BJ (cell line): ENCODE measurements around the gene YJEFN3. TPM values are rescaled to one million over a fixed set of nuclear protein-coding genes. Genes with fewer than 3 reads are reported as not detected.

Experiments used
- CTCF ChIA-PET: fragments of 350-600 bp; formaldehyde crosslinking; extraction: SDS; loops from one replicate; lab custom pipeline; 2021; ENCODE audit warnings: antibody characterized with exemption, inconsistent platforms; lab: Yijun Ruan, JAX
- POLR2A ChIA-PET: fragments of 300-600 bp; sonication (Branson Sonifier 250); formaldehyde crosslinking; extraction: SDS; loops from one replicate; lab custom pipeline; 2021; ENCODE audit warnings: antibody characterized with exemption; lab: Charles Lee
- DNase-seq: peaks from one replicate; pipeline ENCODE4 v3.0.0-alpha.2; 2011; ENCODE audit warnings: low read depth
- H3K27me3 ChIP-seq: 2 replicates; pipeline ENCODE4 v1.6.0; 2011; ENCODE audit warnings: low read length; ENCODE audit not compliant: control insufficient read depth, insufficient read depth
- H3K36me3 ChIP-seq: 2 replicates; pipeline ENCODE4 v1.5.1; 2011; ENCODE audit warnings: low read length; ENCODE audit not compliant: control insufficient read depth, insufficient read depth
- H3K4me3 ChIP-seq: 2 replicates; pipeline ENCODE4 v1.5.1; 2011; ENCODE audit warnings: low read depth, mild to moderate bottlenecking, control low read depth, low read length
- polyA plus RNA-seq: library from polyadenylated mRNA; depleted of rRNA; stranded (reverse); fragments of >200 nt; gene quantifications from 2 replicates; pipeline ENCODE4 v1.2.3, GENCODE V29; 2011
- TF ChIP-seq, protein P1 (sequence below): IDR thresholded peaks from 2 replicates; pipeline ENCODE4 v1.5.1; 2011; ENCODE audit warnings: low read depth, mild to moderate bottlenecking, control low read depth, inconsistent platforms, low read length, moderate library complexity; ENCODE audit not compliant: insufficient read depth

YJEFN3 gene
- polyA plus RNA-seq, 1 experiment: 1.1 TPM

DNA sequence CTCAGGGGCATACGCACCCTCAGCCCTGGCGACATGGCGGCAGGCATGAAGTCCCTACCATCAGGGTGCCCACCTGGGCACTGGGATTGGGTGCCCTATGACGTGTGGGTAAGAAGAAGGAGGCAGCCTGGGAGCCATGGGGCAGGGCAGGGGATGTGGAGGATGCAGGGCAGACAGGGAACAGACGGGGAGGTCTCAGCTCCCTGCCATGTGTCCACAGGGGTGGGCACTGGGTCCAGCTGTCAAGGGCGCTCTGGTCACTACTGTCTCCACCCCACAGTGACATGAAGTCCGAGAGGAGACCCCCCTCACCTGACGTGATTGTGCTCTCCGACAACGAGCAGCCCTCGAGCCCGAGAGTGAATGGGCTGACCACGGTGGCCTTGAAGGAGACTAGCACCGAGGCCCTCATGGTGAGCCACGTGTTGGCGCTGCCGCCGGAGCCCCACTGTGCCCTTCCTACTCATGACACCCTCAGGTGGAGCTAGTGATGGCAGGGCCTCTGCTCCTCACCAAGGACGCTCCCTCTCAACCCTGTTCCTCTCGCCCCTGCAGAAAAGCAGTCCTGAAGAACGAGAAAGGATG, 36.6 kb upstream of the YJEFN3 start:
- no peaks in the 10 kb centered on the region for H3K27me3 ChIP-seq
- H3K4me3 ChIP-seq: no peak overlapping the region
- H3K36me3 ChIP-seq: peaks cover 25% of the 10 kb centered on the region
- no peak for DNase-seq
- TF ChIP-seq, protein P1, sequence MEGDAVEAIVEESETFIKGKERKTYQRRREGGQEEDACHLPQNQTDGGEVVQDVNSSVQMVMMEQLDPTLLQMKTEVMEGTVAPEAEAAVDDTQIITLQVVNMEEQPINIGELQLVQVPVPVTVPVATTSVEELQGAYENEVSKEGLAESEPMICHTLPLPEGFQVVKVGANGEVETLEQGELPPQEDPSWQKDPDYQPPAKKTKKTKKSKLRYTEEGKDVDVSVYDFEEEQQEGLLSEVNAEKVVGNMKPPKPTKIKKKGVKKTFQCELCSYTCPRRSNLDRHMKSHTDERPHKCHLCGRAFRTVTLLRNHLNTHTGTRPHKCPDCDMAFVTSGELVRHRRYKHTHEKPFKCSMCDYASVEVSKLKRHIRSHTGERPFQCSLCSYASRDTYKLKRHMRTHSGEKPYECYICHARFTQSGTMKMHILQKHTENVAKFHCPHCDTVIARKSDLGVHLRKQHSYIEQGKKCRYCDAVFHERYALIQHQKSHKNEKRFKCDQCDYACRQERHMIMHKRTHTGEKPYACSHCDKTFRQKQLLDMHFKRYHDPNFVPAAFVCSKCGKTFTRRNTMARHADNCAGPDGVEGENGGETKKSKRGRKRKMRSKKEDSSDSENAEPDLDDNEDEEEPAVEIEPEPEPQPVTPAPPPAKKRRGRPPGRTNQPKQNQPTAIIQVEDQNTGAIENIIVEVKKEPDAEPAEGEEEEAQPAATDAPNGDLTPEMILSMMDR: no peak
- ChIA-PET CTCF (interaction anchor here (0.7 to 12.3 kb wide), 5 partner anchors 9 to 128 kb away, joined by 3 to 189 read pairs (median 10); no protein-coding TSS in a partner anchor), POLR2A (no interaction called here)

DNA sequence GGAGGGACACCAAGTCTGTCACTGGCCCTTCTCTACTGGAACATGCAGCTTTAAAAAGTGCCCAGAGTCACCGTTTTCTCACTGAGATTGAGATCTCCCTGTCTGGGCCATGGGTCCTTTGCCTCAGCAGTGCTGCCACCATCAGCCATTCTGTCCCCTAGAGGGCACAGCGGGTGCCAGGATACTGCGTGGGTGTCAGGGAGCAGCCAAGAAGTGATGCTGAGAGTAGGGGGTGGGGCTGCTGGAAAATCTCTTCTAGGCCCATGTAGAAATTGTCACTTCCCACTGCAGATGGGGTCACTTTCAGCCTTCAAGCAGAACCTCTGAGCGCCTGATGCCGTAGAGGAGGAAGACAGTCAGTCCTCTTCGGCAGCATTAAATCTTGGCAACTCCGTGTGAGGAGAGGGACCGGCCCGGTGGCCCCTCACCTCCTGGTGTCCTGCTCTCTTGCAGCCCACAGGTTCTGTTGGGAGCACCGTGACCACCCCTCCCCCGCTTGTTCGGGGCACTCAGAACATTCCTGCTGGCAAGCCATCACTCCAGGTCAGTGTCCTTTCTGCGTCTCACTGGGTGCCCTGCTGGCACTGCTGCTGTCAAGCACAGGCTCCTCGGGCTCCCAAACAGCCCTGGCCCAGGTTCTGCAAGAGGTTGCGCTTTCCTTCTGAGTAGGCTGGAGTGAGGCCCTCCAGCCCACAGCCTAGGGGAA, 34.7 kb upstream of the YJEFN3 start:
- peaks cover 32% of the 10 kb centered on the region for H3K36me3 ChIP-seq
- no peaks in the 10 kb centered on the region for H3K27me3 ChIP-seq
- no peak for DNase-seq
- TF ChIP-seq, protein P1: no peak
- ChIA-PET CTCF (interaction anchor here (0.5 to 12.3 kb wide), 2 partner anchors 129 to 195 kb away, joined by 4 to 189 read pairs; no protein-coding TSS in a partner anchor), POLR2A (no interaction called here)
- H3K4me3 ChIP-seq: no peak overlapping the region

DNA sequence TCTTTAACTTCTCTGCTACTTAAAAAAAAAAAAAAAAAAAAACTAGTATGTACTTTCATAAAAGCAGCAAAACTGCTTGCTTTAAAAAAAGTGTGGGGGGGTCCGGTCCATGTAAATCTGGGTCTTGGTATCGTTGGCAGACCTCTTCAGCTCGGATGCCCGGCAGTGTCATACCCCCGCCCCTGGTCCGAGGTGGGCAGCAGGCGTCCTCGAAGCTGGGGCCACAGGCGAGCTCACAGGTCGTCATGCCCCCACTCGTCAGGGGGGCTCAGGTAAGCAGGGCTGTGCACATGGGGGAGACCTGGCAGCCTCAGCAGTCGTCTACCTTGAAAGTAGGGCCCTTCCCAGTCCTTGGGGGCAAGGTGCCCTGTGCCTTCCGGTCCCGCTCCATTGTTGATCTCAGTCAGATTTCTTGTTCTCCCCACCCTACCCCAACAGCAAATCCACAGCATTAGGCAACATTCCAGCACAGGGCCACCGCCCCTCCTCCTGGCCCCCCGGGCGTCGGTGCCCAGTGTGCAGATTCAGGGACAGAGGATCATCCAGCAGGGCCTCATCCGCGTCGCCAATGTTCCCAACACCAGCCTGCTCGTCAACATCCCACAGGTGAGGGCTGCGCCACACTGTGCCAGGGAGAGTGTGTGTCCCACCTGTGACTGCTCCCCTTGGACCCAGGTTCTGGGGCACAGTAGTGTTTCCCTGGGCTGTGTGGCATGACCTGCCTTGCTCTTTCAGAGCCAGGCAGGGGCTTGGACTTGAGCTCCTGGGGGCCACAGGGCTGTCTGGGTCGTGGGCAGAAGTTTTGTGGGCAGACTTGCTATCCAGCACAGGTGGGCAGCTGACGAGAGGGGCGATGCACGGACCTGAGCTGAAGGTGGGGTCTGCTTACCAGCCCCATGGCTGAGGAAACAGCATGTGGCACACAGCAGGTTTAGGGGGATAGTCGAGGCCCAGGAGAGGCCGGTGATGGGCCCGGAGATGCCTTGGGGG, 32.8 kb upstream of the YJEFN3 start:
- no peak overlapping the region for H3K4me3 ChIP-seq
- CTCF ChIA-PET: no interaction called here
- TF ChIP-seq, protein P1: no peak
- peaks cover 47% of the 10 kb centered on the region for H3K36me3 ChIP-seq
- POLR2A ChIA-PET: no interaction called here
- H3K27me3 ChIP-seq: no peaks in the 10 kb centered on the region
- DNase-seq: no peak

DNA sequence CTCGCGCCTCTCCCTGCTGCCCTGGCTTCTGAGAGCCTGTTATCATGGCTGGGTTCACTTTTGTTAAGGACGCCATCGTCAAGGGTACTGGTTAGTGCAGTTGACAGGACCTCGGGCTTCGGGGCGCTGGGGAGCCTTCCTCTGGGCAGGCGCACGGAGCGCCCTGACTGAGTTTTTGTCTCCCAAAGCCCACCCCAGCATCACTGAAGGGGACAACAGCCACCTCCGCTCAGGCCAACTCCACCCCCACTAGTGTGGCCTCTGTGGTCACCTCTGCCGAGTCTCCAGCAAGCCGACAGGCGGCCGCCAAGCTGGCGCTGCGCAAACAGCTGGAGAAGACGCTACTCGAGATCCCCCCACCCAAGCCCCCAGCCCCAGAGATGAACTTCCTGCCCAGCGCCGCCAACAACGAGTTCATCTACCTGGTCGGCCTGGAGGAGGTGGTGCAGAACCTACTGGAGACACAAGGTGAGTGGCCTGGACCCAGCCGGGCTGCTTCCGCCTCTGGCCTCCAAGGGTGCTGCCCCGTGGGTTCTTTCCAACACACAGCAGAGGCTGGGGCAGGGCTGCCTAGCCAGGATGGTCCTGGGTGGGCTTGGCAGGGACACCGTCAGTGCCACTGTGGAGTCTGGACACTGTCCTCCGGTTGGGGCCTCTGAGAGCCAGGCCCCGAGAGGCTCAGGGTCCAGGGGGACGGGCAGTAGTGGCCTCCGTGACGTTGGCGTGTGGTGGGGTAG, 30.3 kb upstream of the YJEFN3 start:
- Histone ChIP-seq H3K27me3 (no peaks in the 10 kb centered on the region), H3K4me3 (no peak overlapping the region), H3K36me3 (peaks cover 48% of the 10 kb centered on the region)
- ChIA-PET POLR2A (no interaction called here), CTCF (no interaction called here)
- no peak for DNase-seq
- TF ChIP-seq, protein P1: no peak
